Cardiac muscle cell (in vitro differentiated cells and primary cell): ENCODE measurements around the gene IFNAR1. TPM values are rescaled to one million over a fixed set of nuclear protein-coding genes. Genes with fewer than 3 reads are reported as not detected.

ENCODE experiments used
- DNase-seq, 2 donors: peaks; one replicate each; pipeline versions ENCODE4 v3.0.0 to v3.0.0-alpha.2; 2010 to 2017; ENCODE audit warnings: low read depth in 1 of 2, low spot score in 1 of 2
- H3K27ac ChIP-seq: fragments of 200-600 bp; sonication (generic); 2 replicates; pipeline ENCODE4 v1.5.1; 2016
- H3K27me3 ChIP-seq: fragments of 200-600 bp; sonication (generic); 2 replicates; pipeline ENCODE4 v1.6.0; 2016; ENCODE audit warnings: control low read depth
- H3K36me3 ChIP-seq: fragments of 200-600 bp; sonication (generic); 2 replicates; pipeline ENCODE4 v1.5.1; 2016; ENCODE audit warnings: control low read depth
- H3K4me1 ChIP-seq: fragments of 200-600 bp; sonication (generic); 2 replicates; pipeline ENCODE4 v1.8.1; 2017; ENCODE audit warnings: low read depth, mild to moderate bottlenecking, mixed run types
- H3K4me3 ChIP-seq: fragments of 200-600 bp; sonication (generic); 2 replicates; pipeline ENCODE4 v1.5.1; 2016; ENCODE audit warnings: mild to moderate bottlenecking
- H3K9me3 ChIP-seq: fragments of 200-600 bp; sonication (generic); 2 replicates; pipeline ENCODE4 v1.5.1; 2017; ENCODE audit warnings: low read depth, mild to moderate bottlenecking, control low read depth
- CTCF ChIP-seq: IDR thresholded peaks from 2 replicates; pipeline ENCODE4 v1.5.1; 2012; ENCODE audit warnings: low read depth, mild to moderate bottlenecking, low read length
- polyA plus RNA-seq: library from polyadenylated mRNA; unstranded; fragments of >200 nt; fragmentation: Nextera tagmentation; extraction: Ambion mirVana; gene quantifications from 2 replicates; pipeline ENCODE4 v1.2.1, GENCODE V29; 2016
- total RNA-seq: library from RNA; depleted of rRNA; stranded (reverse); fragments of >200 nt; gene quantifications from 2 replicates; pipeline ENCODE4 v1.2.3, GENCODE V29; 2016

The IFNAR1 gene
- total and polyA plus RNA-seq, 2 experiments from 2014 or later = 6.5 to 18.6 TPM

- TF ChIP-seq CTCF = no peak
- Histone ChIP-seq H3K27me3 (no peaks in the 10 kb centered on the region), H3K27ac (no peak overlapping the region), H3K4me1 (no peaks in the 10 kb centered on the region), H3K36me3 (no peaks in the 10 kb centered on the region), H3K9me3 (no peaks in the 10 kb centered on the region), H3K4me3 (no peak overlapping the region)
- no peak for DNase-seq
Observed at GRCh38 chr21:33368124-33368523, 43.4 kb downstream of the IFNAR1 start.

- TF ChIP-seq CTCF = no peak
- Histone ChIP-seq H3K27me3 (no peaks in the 10 kb centered on the region), H3K27ac (no peak overlapping the region), H3K36me3 (no peaks in the 10 kb centered on the region), H3K4me1 (no peaks in the 10 kb centered on the region), H3K9me3 (no peaks in the 10 kb centered on the region), H3K4me3 (no peak overlapping the region)
- no peak for DNase-seq
Observed at GRCh38 chr21:33368576-33368975, 43.8 kb downstream of the IFNAR1 start.

GRCh38 chr21:33369586-33369985 is 44.8 kb downstream of the IFNAR1 start:
- DNase-seq = no peak
- H3K27me3 ChIP-seq = no peaks in the 10 kb centered on the region
- no peak overlapping the region for H3K27ac ChIP-seq
- TF ChIP-seq CTCF = no peak
- no peak overlapping the region for H3K4me3 ChIP-seq
- H3K9me3 ChIP-seq = no peaks in the 10 kb centered on the region
- no peaks in the 10 kb centered on the region for H3K4me1 ChIP-seq
- H3K36me3 ChIP-seq = no peaks in the 10 kb centered on the region

GRCh38 chr21:33370305-33370704 is 45.5 kb downstream of the IFNAR1 start:
- Histone ChIP-seq H3K4me1 (no peaks in the 10 kb centered on the region), H3K36me3 (no peaks in the 10 kb centered on the region), H3K4me3 (no peak overlapping the region), H3K27me3 (no peaks in the 10 kb centered on the region), H3K9me3 (no peaks in the 10 kb centered on the region), H3K27ac (no peak overlapping the region)
- no peak for DNase-seq
- TF ChIP-seq CTCF = no peak

DNA sequence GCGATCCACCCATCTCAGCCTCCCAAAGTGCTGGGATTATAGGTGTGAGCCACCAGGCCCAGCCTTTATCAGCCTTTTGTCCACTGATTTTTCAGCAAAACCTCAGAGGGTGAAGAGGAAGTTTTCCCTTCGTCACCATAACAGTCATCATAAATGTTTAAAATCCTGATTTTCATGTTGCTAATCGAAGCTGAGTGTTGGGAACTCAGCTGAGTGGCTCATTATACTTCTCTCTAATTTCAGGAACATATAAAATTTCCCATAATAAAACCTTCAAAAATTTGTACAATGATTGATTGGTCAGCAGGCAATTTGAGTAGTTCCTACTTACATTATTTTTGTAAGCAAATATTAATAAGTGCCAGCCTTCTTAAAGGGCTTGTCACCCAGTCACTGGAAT is 46.6 kb downstream of the IFNAR1 start:
- Histone ChIP-seq H3K4me1 (no peaks in the 10 kb centered on the region), H3K9me3 (no peaks in the 10 kb centered on the region), H3K36me3 (no peaks in the 10 kb centered on the region), H3K27me3 (no peaks in the 10 kb centered on the region), H3K4me3 (no peak overlapping the region), H3K27ac (no peak overlapping the region)
- no peak for TF ChIP-seq CTCF
- no peak for DNase-seq

GRCh38 chr21:33372582-33372981 is 47.8 kb downstream of the IFNAR1 start:
- no peak for TF ChIP-seq CTCF
- H3K9me3 ChIP-seq = no peaks in the 10 kb centered on the region
- H3K27me3 ChIP-seq = peaks cover 8% of the 10 kb centered on the region
- H3K4me1 ChIP-seq = no peaks in the 10 kb centered on the region
- H3K36me3 ChIP-seq = no peaks in the 10 kb centered on the region
- no peak overlapping the region for H3K4me3 ChIP-seq
- no peak overlapping the region for H3K27ac ChIP-seq
- no peak for DNase-seq
